HUES64 (cell line): ENCODE data around the gene PCSK6.

Experiments used
- H3K27ac ChIP-seq: 2 replicates; pipeline ENCODE4 v1.7.0; 2013; ENCODE audit warnings: low read depth, low read length, inconsistent platforms
- H3K27me3 ChIP-seq: 2 replicates; pipeline ENCODE4 v1.6.1; 2013; ENCODE audit warnings: mild to moderate bottlenecking, low read length; ENCODE audit not compliant: insufficient read depth
- H3K36me3 ChIP-seq: 2 replicates; pipeline ENCODE4 v1.6.1; 2013; ENCODE audit warnings: mild to moderate bottlenecking, low read length; ENCODE audit not compliant: insufficient read depth
- H3K4me1 ChIP-seq: 2 replicates; pipeline ENCODE4 v1.6.1; 2013; ENCODE audit warnings: mild to moderate bottlenecking, low read length, moderate library complexity; ENCODE audit not compliant: insufficient read depth
- H3K4me3 ChIP-seq: 2 replicates; pipeline ENCODE4 v1.5.1; 2013; ENCODE audit warnings: mild to moderate bottlenecking, low read length, moderate library complexity
- H3K9ac ChIP-seq: 2 replicates; pipeline ENCODE4 v1.6.1; 2013; ENCODE audit warnings: mild to moderate bottlenecking, low read depth, low read length
- H3K9me3 ChIP-seq: 2 replicates; pipeline ENCODE4 v1.6.1; 2013; ENCODE audit warnings: low read depth, low read length; ENCODE audit not compliant: insufficient read depth
- WGBS: fragments of 150-250, 120-280 bp; methylation state at CpG from one replicate; pipeline ENCODE4 v1.1.7; 2013; ENCODE audit warnings: missing lambda C conversion rate; 5-methylcytosine and 5-hydroxymethylcytosine counted together

Gene PCSK6

DNA sequence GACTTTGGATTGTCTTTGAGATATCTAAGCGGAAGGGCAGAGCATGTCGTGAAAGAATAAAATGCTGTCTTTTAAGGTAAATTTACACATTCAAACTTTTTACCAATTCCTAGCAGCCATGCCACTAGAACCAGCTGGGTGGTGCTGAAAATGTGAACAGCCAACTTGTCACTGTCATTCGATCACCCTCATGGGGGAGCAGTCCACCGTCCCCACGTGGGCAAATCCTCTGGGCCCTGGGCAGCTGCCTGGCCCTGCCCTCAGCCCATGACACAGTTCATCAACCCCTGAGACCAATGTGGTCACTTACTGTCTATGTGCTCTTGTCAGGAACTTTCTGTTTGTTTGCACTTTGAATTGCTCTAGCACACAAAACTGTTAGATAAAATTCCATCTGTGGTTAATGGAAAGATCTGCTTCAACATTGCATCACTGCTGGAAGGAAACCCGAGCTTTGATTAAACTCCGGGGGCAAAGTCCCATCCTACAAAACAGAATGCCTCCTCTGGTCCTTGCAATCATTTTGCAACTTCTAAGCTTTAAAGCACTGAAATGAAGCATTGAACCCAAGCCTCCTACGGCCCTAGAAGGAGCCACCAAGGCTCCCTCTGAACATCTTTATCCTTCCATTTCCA lies 50.1 kb downstream of the PCSK6 start:
- Histone ChIP-seq H3K4me3 (no peak overlapping the region), H3K36me3 (no peaks in the 10 kb centered on the region), H3K9ac (no peak overlapping the region), H3K9me3 (no peaks in the 10 kb centered on the region), H3K27ac (no peak overlapping the region), H3K4me1 (no peaks in the 10 kb centered on the region), H3K27me3 (no peaks in the 10 kb centered on the region)
- 86% methylated on average over 8 of the region's 8 CpGs for WGBS

- no peak overlapping the region for H3K9ac ChIP-seq
- no peak overlapping the region for H3K27ac ChIP-seq
- H3K9me3 ChIP-seq, result no peaks in the 10 kb centered on the region
- H3K4me3 ChIP-seq, result no peak overlapping the region
- H3K4me1 ChIP-seq, result no peaks in the 10 kb centered on the region
- H3K27me3 ChIP-seq, result no peaks in the 10 kb centered on the region
- 90% methylated on average over 21 of the region's 21 CpGs for WGBS
- no peaks in the 10 kb centered on the region for H3K36me3 ChIP-seq
Measured at GRCh38 chr15:101438482-101439284, 50.8 kb downstream of the PCSK6 start.

DNA sequence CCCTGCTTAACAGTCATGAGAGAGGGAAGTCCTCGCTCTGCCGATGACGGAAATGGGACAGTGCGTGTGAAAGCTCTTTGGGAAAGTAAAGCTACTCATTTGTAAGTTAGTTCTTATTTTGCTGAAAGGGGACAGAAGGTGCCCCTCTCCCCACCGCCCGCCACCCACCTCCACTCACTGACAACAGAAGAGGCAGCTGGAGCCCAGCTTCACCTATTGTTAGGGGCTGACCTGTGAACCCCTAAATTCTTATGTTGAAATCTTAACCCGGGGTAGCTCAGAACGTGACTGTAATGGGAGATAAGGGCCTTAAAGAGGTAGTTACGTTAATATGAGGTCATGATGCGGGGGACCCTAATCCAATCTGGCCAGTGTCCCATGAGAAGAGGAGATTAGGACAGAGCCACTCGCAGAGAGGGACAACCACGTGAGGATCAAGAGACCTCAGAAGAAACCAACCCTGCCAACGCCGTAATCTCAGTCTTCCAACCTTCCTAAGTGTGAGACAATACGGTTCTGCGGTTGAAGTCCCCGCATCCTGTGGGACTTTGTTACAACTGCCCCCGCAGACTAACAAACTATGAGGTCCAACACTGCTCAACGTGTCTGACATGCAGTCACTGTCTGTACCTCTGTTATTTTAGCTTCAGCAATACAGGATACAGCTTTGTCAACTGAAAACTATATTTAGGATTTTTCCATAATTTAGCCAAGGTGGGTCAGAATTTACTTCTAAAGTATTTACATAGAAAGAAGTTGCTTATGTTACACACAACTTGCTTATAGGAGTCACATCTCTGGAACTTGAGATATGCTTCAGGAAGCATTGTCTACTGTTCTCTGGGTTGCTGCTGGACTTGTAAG lies 51.7 kb downstream of the PCSK6 start:
- H3K4me3 ChIP-seq, result no peak overlapping the region
- 88% methylated on average over 19 of the region's 19 CpGs for WGBS
- no peak overlapping the region for H3K27ac ChIP-seq
- H3K27me3 ChIP-seq, result no peaks in the 10 kb centered on the region
- no peaks in the 10 kb centered on the region for H3K9me3 ChIP-seq
- H3K4me1 ChIP-seq, result no peaks in the 10 kb centered on the region
- no peaks in the 10 kb centered on the region for H3K36me3 ChIP-seq
- no peak overlapping the region for H3K9ac ChIP-seq

DNA sequence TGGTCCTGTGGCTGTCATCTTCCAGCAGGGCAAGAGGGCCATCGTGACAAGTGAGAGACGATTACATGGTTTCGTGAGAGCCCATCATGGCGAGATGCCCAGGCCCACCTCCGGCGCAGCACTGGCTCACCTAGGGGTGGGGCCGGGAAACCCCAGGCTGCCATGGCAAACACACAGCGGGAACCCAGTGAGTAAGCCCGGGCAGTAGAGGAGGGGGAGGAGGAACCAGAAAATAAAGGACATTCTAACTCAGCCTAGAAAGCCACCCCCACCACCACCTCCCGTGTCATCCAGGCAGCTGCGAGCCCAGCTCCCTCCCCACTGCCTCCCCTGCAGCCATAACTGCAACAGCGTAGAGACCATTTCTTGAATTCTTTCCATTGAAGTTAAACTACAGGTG lies 52.3 kb downstream of the PCSK6 start:
- H3K4me1 ChIP-seq, result no peaks in the 10 kb centered on the region
- no peak overlapping the region for H3K4me3 ChIP-seq

DNA sequence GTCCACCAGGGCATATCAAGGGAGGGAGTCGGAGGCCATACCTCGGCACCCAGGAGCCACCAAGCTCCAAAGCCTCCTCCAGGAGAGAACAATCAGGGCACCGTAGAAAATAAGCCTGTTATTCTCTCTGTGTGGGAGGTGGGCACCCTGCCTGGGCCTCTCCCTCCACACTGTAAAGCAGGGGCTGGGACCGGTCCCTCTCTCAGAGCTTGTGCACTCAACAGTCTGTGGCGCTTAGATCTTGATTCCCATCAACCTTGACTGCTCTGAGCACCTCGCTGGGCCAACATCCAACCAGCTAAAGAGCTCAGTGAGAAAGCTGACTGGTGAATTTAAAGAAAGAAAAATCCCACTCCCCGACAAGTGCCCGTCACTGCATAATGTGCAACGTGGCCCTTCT lies 53.0 kb downstream of the PCSK6 start:
- no peak overlapping the region for H3K27ac ChIP-seq
- no peaks in the 10 kb centered on the region for H3K27me3 ChIP-seq
- no peaks in the 10 kb centered on the region for H3K9me3 ChIP-seq
- no peaks in the 10 kb centered on the region for H3K36me3 ChIP-seq
- 93% methylated on average over 9 of the region's 9 CpGs for WGBS
- no peak overlapping the region for H3K4me3 ChIP-seq
- H3K9ac ChIP-seq, result no peak overlapping the region
- H3K4me1 ChIP-seq, result no peaks in the 10 kb centered on the region

More for the DNA sequence above, 52.3 kb downstream of the PCSK6 start:
- Histone ChIP-seq H3K9me3 (no peaks in the 10 kb centered on the region), H3K9ac (no peak overlapping the region), H3K27ac (no peak overlapping the region), H3K36me3 (no peaks in the 10 kb centered on the region), H3K27me3 (no peaks in the 10 kb centered on the region)
- WGBS, result 75% methylated on average over 11 of the region's 12 CpGs

GRCh38 chr15:101435761-101436160 lies 53.7 kb downstream of the PCSK6 start:
- no peaks in the 10 kb centered on the region for H3K9me3 ChIP-seq
- no peak overlapping the region for H3K27ac ChIP-seq
- H3K4me1 ChIP-seq, result no peaks in the 10 kb centered on the region
- no peak overlapping the region for H3K4me3 ChIP-seq
- WGBS, result 86% methylated on average over 7 of the region's 7 CpGs
- H3K9ac ChIP-seq, result no peak overlapping the region
- H3K27me3 ChIP-seq, result no peaks in the 10 kb centered on the region
- no peaks in the 10 kb centered on the region for H3K36me3 ChIP-seq

GRCh38 chr15:101434032-101434920 lies 55.2 kb downstream of the PCSK6 start:
- Histone ChIP-seq H3K36me3 (no peaks in the 10 kb centered on the region), H3K9ac (no peak overlapping the region), H3K27me3 (no peaks in the 10 kb centered on the region), H3K27ac (no peak overlapping the region), H3K9me3 (no peaks in the 10 kb centered on the region), H3K4me3 (no peak overlapping the region), H3K4me1 (no peaks in the 10 kb centered on the region)
- 96% methylated on average over 21 of the region's 21 CpGs for WGBS

DNA sequence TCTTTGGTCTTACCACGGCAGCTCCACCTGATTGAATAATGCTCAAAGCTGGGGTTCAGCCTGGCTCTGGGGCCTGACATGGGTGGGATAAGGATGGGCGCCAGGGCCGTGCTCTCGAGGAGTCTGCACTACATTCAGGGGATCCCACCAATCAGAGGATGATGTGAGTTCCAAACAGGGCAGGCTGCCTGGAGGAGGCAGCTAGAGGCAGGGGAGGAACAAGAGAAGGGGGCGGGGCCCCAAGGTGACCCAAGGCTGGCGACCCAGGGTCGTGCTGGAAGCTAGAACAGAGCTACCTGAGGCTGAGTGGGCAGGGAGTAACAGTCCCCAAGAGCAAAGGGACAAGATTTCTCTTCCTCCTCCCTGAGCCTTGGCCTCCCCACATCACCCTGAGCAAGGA lies 56.1 kb downstream of the PCSK6 start:
- 69% methylated on average over 7 of the region's 7 CpGs for WGBS
- no peak overlapping the region for H3K27ac ChIP-seq
- no peaks in the 10 kb centered on the region for H3K27me3 ChIP-seq
- no peaks in the 10 kb centered on the region for H3K9me3 ChIP-seq
- H3K9ac ChIP-seq, result no peak overlapping the region
- no peak overlapping the region for H3K4me3 ChIP-seq
- H3K36me3 ChIP-seq, result no peaks in the 10 kb centered on the region
- no peaks in the 10 kb centered on the region for H3K4me1 ChIP-seq

DNA sequence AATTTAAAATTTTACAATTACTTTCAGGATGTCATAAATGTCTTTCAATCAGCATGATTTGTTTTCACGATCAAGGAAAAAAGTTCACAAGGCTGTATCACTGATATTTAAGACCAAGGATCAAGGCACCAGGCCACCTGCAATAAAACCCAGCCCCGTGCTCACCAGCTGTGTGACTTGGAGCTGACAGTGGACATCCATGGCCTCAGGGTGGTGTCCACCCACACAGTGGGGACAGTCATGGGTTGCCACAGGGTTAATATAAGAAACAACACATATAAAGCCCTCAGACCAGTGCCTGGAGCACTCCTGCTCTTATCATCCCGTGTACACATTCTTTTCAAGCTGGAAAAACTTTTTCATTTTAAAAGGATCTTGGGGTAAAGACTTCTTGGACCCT lies 56.5 kb downstream of the PCSK6 start:
- 91% methylated on average over 3 of the region's 3 CpGs for WGBS
- H3K36me3 ChIP-seq, result no peaks in the 10 kb centered on the region
- H3K27me3 ChIP-seq, result no peaks in the 10 kb centered on the region
- no peaks in the 10 kb centered on the region for H3K4me1 ChIP-seq
- H3K27ac ChIP-seq, result no peak overlapping the region
- no peak overlapping the region for H3K9ac ChIP-seq
- no peak overlapping the region for H3K4me3 ChIP-seq
- H3K9me3 ChIP-seq, result no peaks in the 10 kb centered on the region

- Histone ChIP-seq H3K27ac (no peak overlapping the region), H3K4me1 (no peaks in the 10 kb centered on the region), H3K36me3 (no peaks in the 10 kb centered on the region), H3K27me3 (no peaks in the 10 kb centered on the region), H3K4me3 (no peak overlapping the region), H3K9ac (no peak overlapping the region), H3K9me3 (no peaks in the 10 kb centered on the region)
- WGBS, result 98% methylated on average over 6 of the region's 6 CpGs
Measured at GRCh38 chr15:101431748-101432147, 57.8 kb downstream of the PCSK6 start.
